Measurements from ENCODE around the gene RAD51B. TPM values are rescaled to one million over a fixed set of nuclear protein-coding genes. Genes with fewer than 3 reads are reported as not detected.

RAD51B gene
- total RNA-seq: 10 to 100 TPM; 43.6 to 50.7 TPM

DNA sequence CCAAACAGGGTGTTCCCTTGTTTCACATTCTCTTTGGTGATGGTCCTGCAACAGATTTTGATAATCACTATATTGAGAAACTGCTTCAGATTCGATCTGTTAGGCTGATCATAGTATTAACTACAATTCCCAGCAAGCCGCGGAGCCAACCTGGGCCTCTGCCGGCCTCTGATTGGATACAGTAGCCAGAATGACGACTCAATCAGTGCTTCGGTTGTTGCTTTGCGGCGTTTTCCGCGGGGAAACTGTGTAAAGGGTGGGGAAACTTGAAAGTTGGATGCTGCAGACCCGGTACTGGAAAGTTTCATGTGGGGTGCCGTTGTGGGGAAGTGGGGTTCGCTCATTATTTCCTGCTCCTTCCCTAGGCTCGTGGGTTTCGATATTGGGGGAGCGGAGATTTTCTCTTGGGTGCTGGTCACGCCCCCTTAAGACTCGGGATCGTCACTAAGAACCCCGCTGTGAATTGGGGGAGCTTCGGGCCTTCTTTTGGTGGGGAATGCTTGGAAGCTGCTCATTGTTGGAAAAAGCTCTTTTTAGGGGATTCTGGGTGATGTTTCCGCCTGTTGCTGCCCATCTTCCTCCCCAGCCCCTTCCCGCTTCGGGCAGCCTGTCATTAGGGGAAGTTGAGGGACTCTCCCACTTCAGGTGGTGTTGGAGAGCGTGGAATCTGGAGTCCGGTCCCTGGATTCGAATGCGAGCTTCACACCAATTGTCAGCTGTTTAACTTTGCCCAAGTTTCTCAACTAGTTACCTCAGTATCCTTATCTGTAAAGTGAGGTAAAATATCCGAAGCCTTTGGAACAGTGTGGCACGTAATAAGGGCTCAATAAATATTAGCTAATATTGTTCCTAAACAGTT, at the start of gene RAD51B:
Gene RAD51B, plus strand, starts transcription at position 217 of the 859 bp plus-strand sequence.
- Mint-ChIP-seq H3K27ac (peak within 1 kb of the TSS; percentile 90), H3K27me3 (no peaks in the 10 kb centered on the region), H3K4me1 (peaks cover 27% of the 10 kb centered on the region), H3K9me3 (no peaks in the 10 kb centered on the region), H3K36me3 (no peaks in the 10 kb centered on the region), H3K4me3 (peak within 1 kb of the TSS; percentile 95)
- POLR2A ChIA-PET: interaction anchor here (0.7 to 1.3 kb wide), 4 partner anchors 24 to 997 kb away, joined by 3 to 6 read pairs (median 4); partner anchors contain the start of genes RDH11 and ZFP36L1
- DNase-seq (peak; percentile 85), ATAC-seq (ENCODE audit: low read depth) (peak; percentile 62)

GRCh38 chr14:67773844-67774377, 45.7 kb upstream of the RAD51B start:
- Mint-ChIP-seq H3K36me3 (peaks cover 25% of the 10 kb centered on the region), H3K27ac (no peak overlapping the region), H3K4me3 (no peak overlapping the region)

DNA sequence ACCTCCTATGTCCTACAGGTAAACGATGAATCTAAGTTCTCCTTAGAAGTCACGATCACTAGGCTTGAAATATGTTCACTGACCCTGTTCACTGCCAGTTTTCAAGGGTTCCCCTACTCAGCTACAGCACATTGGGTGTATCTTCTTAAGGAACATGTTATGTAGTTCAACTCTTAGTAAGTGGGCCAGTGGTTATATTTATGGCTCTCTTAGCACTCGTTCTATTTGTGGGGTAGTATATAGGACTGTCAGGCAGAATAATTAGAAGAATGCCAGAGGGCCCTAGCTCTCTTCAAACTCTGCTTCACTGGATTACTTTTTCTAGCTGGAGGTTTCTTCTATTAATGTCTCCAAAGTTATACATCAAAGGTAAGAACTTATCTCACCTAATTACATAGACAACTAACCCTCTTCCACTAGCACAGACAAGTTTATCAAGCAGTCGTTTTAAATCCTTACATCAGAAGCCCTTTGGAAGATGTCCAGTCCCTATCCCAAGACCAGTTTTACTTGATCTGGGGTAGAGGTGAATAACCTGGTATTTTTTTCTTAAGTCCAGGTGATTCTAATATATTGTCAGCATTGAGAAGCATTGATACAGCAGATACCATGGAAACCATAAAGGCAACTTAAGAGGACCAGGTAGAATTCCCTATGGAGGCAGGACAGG, 42.8 kb upstream of the RAD51B start:
- Mint-ChIP-seq H3K9me3 (no peaks in the 10 kb centered on the region), H3K27ac (no peak overlapping the region), H3K27me3 (no peaks in the 10 kb centered on the region), H3K36me3 (peaks cover 16% of the 10 kb centered on the region), H3K4me3 (no peak overlapping the region), H3K4me1 (no peaks in the 10 kb centered on the region)
- ATAC-seq (ENCODE audit: low read depth) (no peak), DNase-seq (no peak)
- POLR2A ChIA-PET: no interaction called here

More at GRCh38 chr14:67773844-67774377, 45.7 kb upstream of the RAD51B start:
- Mint-ChIP-seq H3K4me1 (no peaks in the 10 kb centered on the region), H3K9me3 (no peaks in the 10 kb centered on the region), H3K27me3 (no peaks in the 10 kb centered on the region)
- POLR2A ChIA-PET: no interaction called here
- ATAC-seq (ENCODE audit: low read depth) (no peak), DNase-seq (no peak)

GRCh38 chr14:67778792-67779191, 40.8 kb upstream of the RAD51B start:
- Mint-ChIP-seq H3K4me1 (no peaks in the 10 kb centered on the region), H3K27me3 (no peaks in the 10 kb centered on the region), H3K9me3 (no peaks in the 10 kb centered on the region), H3K36me3 (peaks cover 14% of the 10 kb centered on the region), H3K4me3 (no peak overlapping the region), H3K27ac (no peak overlapping the region)
- no peak for ATAC-seq (ENCODE audit: low read depth)
- POLR2A ChIA-PET: no interaction called here
- no peak for DNase-seq

DNA sequence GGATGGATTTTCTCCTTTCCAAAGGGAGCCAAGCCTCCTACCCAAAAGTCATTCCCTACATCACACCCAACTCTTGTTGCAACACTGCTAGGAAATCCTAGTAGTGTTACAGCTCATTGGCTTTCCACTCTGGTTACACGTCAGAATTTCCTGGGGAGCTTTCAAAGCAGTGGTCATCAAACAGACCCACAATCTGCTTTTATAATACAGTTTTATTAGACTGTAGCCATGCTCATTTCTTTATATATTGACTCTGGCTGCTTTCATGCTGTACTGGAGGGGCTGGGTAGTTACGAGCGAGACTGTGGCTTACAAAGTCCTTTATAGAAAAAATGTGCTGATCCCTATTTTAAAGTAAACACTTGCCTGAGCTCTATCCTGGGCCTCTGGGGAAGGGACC, 37.5 kb upstream of the RAD51B start:
- H3K4me3 Mint-ChIP-seq: no peak overlapping the region
- no peaks in the 10 kb centered on the region for H3K9me3 Mint-ChIP-seq
- no peaks in the 10 kb centered on the region for H3K27me3 Mint-ChIP-seq
- H3K4me1 Mint-ChIP-seq: peaks cover 10% of the 10 kb centered on the region
- H3K36me3 Mint-ChIP-seq: peaks cover 21% of the 10 kb centered on the region
- no peak for ATAC-seq (ENCODE audit: low read depth)
- H3K27ac Mint-ChIP-seq: no peak overlapping the region
- POLR2A ChIA-PET: no interaction called here
- DNase-seq: no peak

GRCh38 chr14:67784244-67784823, 35.2 kb upstream of the RAD51B start:
- Mint-ChIP-seq H3K9me3 (no peaks in the 10 kb centered on the region), H3K4me3 (no peak overlapping the region), H3K27me3 (no peaks in the 10 kb centered on the region), H3K4me1 (peaks cover 10% of the 10 kb centered on the region), H3K27ac (no peak overlapping the region), H3K36me3 (peaks cover 19% of the 10 kb centered on the region)
- ATAC-seq (ENCODE audit: low read depth): peak; percentile 74
- no peak for DNase-seq
- POLR2A ChIA-PET: no interaction called here

DNA sequence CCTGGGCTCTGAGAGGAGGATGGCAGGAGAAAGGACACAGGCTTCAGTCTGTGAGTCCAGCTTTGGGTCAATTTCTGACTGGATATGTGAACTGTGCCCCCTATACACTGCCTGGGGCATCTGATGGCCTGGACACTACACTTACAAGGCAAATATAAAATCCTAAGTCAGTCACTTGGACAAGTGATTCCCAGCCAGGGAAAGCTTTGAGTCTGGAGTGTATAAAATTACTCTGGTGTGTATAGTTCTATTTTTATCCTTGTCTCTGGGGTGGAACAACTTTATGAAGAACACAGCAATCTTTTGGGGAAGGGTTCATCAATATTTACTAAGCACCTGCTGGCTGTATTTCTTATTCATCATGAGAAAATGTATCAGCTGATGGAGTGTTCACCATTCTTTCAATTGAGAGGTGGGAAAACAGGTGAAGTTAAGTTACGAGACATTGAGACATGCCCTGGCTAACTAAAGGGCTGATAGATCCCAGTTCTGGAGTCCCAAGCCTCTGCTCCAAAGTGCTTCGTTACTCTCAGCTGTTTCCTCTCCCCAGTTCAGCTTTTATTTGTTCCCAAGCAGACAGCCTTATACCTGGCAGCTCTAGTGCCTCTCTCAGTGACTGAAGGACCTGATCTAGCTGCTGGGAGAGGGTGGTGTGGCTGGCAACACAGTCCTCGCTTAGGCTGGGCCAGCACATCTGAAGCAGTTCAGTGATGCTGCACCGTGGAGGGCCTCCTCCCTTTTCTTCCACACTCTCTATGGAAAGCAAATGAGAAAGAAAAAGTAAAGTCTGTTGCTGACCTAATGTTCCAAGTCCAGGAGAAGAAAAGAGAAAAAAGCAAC, 34.1 kb upstream of the RAD51B start:
- POLR2A ChIA-PET: no interaction called here
- no peaks in the 10 kb centered on the region for H3K27me3 Mint-ChIP-seq
- no peak for ATAC-seq (ENCODE audit: low read depth)
- no peak overlapping the region for H3K4me3 Mint-ChIP-seq
- DNase-seq: no peak
- no peak overlapping the region for H3K27ac Mint-ChIP-seq
- H3K36me3 Mint-ChIP-seq: peaks cover 21% of the 10 kb centered on the region
- no peaks in the 10 kb centered on the region for H3K9me3 Mint-ChIP-seq
- H3K4me1 Mint-ChIP-seq: peaks cover 10% of the 10 kb centered on the region

DNA sequence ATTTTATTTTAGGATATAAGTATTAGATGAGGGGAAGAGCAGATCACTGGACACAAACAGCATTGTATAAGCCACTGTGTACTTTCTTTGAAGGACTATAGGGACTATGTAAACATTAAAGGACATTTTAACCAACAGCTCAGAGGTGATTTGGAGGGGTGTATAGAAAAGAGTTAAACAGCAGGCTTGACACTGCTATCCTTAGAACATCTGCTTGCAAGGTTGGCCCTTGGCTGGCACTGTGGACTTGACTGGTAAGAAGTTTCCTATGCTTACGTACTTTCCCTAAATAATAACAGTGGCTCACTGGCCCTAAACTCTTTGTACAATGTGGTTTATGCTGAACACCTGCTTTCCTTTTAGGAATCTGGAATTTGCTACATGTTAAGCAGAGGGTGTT, 31.9 kb upstream of the RAD51B start:
- POLR2A ChIA-PET: no interaction called here
- ATAC-seq (ENCODE audit: low read depth) (no peak), DNase-seq (no peak)
- Mint-ChIP-seq H3K27ac (no peak overlapping the region), H3K4me3 (no peak overlapping the region), H3K27me3 (no peaks in the 10 kb centered on the region), H3K36me3 (peaks cover 19% of the 10 kb centered on the region), H3K4me1 (peaks cover 10% of the 10 kb centered on the region), H3K9me3 (no peaks in the 10 kb centered on the region)

DNA sequence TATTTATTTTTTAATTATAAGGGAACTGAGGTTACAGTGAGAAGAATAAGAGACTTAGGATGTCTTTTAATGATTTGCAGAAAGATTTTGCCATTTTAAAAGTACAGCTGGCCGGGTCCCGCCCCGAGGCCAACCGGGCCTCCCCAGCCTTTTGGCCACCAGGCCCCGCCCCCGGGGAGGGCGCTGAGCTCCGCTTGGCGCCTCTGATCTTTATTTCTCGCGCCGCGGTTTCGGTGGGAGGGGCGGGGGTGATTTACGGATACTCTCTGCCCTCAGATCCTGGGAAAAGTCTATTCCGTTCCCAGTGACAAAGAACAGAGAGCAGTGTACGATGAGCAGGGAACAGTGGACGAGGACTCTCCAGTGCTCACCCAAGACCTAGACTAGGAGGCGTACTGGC, 20.8 kb upstream of the RAD51B start:
- Mint-ChIP-seq H3K36me3 (peaks cover 12% of the 10 kb centered on the region), H3K4me1 (no peaks in the 10 kb centered on the region), H3K27ac (no peak overlapping the region), H3K27me3 (no peaks in the 10 kb centered on the region), H3K9me3 (no peaks in the 10 kb centered on the region), H3K4me3 (no peak overlapping the region)
- POLR2A ChIA-PET: no interaction called here
- DNase-seq (no peak), ATAC-seq (ENCODE audit: low read depth) (no peak)

DNA sequence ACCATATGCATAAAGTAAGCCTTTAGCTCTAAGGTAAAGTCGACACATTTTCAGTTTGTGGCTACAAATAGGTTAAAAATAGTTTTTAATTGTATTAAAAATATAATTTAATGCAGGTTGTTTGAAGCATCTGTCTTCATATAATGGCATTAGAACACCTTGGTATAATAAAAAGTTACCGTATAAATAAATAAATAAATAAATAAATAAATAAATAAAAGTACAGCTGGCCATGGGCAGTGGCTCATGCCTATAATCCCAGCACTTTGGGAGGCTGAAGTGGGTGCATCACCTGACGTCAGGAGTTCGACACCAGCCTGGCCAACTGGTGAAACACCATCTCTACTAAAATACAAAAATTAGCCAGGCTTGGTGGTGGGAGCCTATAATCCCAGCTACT, 18.8 kb upstream of the RAD51B start:
- peaks cover 14% of the 10 kb centered on the region for H3K36me3 Mint-ChIP-seq
- POLR2A ChIA-PET: no interaction called here
- DNase-seq: no peak
- no peak for ATAC-seq (ENCODE audit: low read depth)
- no peak overlapping the region for H3K4me3 Mint-ChIP-seq
- H3K27ac Mint-ChIP-seq: no peak overlapping the region
- no peaks in the 10 kb centered on the region for H3K9me3 Mint-ChIP-seq
- H3K27me3 Mint-ChIP-seq: no peaks in the 10 kb centered on the region
- no peaks in the 10 kb centered on the region for H3K4me1 Mint-ChIP-seq

DNA sequence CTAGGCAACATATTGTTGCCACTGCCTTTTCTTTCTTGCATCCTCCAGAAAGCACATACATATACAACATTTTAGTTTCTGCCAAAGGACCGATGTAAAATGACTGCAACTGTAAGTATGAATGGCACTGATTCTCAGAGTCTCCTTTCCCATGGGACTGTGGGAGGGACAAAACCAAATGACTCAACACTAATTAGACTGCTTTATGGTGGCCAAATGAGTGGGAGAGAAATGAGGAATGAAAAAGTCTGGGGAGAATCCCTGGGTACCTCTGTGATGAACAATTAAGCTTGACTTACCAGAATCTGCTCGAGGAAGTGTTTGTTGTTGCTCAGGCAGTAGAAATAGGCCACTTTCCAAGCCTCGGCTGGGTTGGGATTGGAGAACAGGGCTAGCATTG, 13.3 kb upstream of the RAD51B start:
- H3K27ac Mint-ChIP-seq: no peak overlapping the region
- no peaks in the 10 kb centered on the region for H3K9me3 Mint-ChIP-seq
- H3K27me3 Mint-ChIP-seq: no peaks in the 10 kb centered on the region
- no peak for ATAC-seq (ENCODE audit: low read depth)
- H3K4me3 Mint-ChIP-seq: no peak overlapping the region
- H3K36me3 Mint-ChIP-seq: peaks cover 14% of the 10 kb centered on the region
- POLR2A ChIA-PET: no interaction called here
- peaks cover 2% of the 10 kb centered on the region for H3K4me1 Mint-ChIP-seq
- no peak for DNase-seq

DNA sequence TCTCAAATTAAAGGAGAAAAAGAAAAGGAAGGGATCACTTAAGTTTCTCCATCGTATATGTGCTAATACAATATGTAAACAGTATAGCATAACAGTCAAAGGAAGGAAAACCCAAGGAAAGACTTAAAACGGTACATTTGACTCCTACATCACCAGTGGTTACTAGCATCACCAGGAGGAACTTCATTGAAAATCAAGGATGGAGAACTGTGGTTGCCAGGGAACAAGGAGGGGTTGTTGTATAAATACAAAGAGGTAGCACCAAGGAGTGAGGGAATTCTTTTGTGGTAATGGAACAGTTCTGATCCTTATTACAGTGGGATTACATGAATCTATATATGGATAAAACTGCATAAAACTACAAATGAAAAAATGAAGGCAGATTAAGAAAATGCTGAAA, 4.8 kb upstream of the RAD51B start:
- DNase-seq: no peak
- peak overlapping the region; percentile 93 for H3K27ac Mint-ChIP-seq
- peaks cover 23% of the 10 kb centered on the region for H3K4me1 Mint-ChIP-seq
- H3K27me3 Mint-ChIP-seq: no peaks in the 10 kb centered on the region
- no peak for ATAC-seq (ENCODE audit: low read depth)
- POLR2A ChIA-PET: no interaction called here
- peak overlapping the region; percentile 93 for H3K4me3 Mint-ChIP-seq
- peaks cover 3% of the 10 kb centered on the region for H3K36me3 Mint-ChIP-seq
- H3K9me3 Mint-ChIP-seq: no peaks in the 10 kb centered on the region
